Measurements from ENCODE around the gene UBAP1L. TPM values are rescaled to one million over a fixed set of nuclear protein-coding genes. Genes with fewer than 3 reads are reported as not detected.

The UBAP1L gene
- total RNA-seq, 2 donors from 2014 or later, result 5.2 to 6.3 TPM

GRCh38 chr15:65086680-65087111, 28.3 kb downstream of the UBAP1L start:
- Mint-ChIP-seq H3K36me3 (ENCODE audit: insufficient read depth in 2 of 2) (no peaks in the 10 kb centered on the region), H3K9me3 (no peaks in the 10 kb centered on the region), H3K4me1 (ENCODE audit: low read depth) (peaks cover 13% of the 10 kb centered on the region), H3K27me3 (ENCODE audit: low read depth) (peaks cover 21% of the 10 kb centered on the region), H3K27ac (no peak overlapping the region), H3K4me3 (no peak overlapping the region)
- no peak for ATAC-seq (replicated peaks in 1 of 2)
- no peak for DNase-seq

- H3K27ac Mint-ChIP-seq, result no peak overlapping the region
- no peak overlapping the region for H3K4me3 Mint-ChIP-seq
- peaks cover 15% of the 10 kb centered on the region for H3K4me1 Mint-ChIP-seq (ENCODE audit: low read depth)
- H3K27me3 Mint-ChIP-seq (ENCODE audit: low read depth), result peaks cover 21% of the 10 kb centered on the region
- ATAC-seq (replicated peaks in 1 of 2), result peak in 1 of 2 donors; percentile 24
- no peaks in the 10 kb centered on the region for H3K36me3 Mint-ChIP-seq (ENCODE audit: insufficient read depth in 2 of 2)
- no peaks in the 10 kb centered on the region for H3K9me3 Mint-ChIP-seq
- DNase-seq, result peak; percentile 10 to 14
Observed at GRCh38 chr15:65085990-65086679, 28.9 kb downstream of the UBAP1L start.

GRCh38 chr15:65085207-65085753, 29.7 kb downstream of the UBAP1L start:
- DNase-seq, result no peak
- H3K9me3 Mint-ChIP-seq, result no peaks in the 10 kb centered on the region
- no peaks in the 10 kb centered on the region for H3K36me3 Mint-ChIP-seq (ENCODE audit: insufficient read depth in 2 of 2)
- H3K4me3 Mint-ChIP-seq, result no peak overlapping the region
- H3K27me3 Mint-ChIP-seq (ENCODE audit: low read depth), result peaks cover 21% of the 10 kb centered on the region
- no peak overlapping the region for H3K27ac Mint-ChIP-seq
- no peak for ATAC-seq (replicated peaks in 1 of 2)
- H3K4me1 Mint-ChIP-seq (ENCODE audit: low read depth), result peaks cover 15% of the 10 kb centered on the region

- no peak for ATAC-seq (replicated peaks in 1 of 2)
- Mint-ChIP-seq H3K4me1 (ENCODE audit: low read depth) (peaks cover 15% of the 10 kb centered on the region), H3K27me3 (ENCODE audit: low read depth) (peaks cover 21% of the 10 kb centered on the region), H3K36me3 (ENCODE audit: insufficient read depth in 2 of 2) (no peaks in the 10 kb centered on the region), H3K9me3 (no peaks in the 10 kb centered on the region), H3K4me3 (no peak overlapping the region), H3K27ac (no peak overlapping the region)
- no peak for DNase-seq
Observed at GRCh38 chr15:65084500-65085206, 30.3 kb downstream of the UBAP1L start.

- H3K36me3 Mint-ChIP-seq (ENCODE audit: insufficient read depth in 2 of 2), result no peaks in the 10 kb centered on the region
- peaks cover 16% of the 10 kb centered on the region for H3K4me1 Mint-ChIP-seq (ENCODE audit: low read depth)
- H3K27ac Mint-ChIP-seq, result no peak overlapping the region
- no peak for DNase-seq
- ATAC-seq (replicated peaks in 1 of 2), result no peak
- H3K27me3 Mint-ChIP-seq (ENCODE audit: low read depth), result peaks cover 31% of the 10 kb centered on the region
- no peaks in the 10 kb centered on the region for H3K9me3 Mint-ChIP-seq
- H3K4me3 Mint-ChIP-seq, result no peak overlapping the region
Observed at GRCh38 chr15:65083262-65083701, 31.7 kb downstream of the UBAP1L start.

- Mint-ChIP-seq H3K36me3 (ENCODE audit: insufficient read depth in 2 of 2) (no peaks in the 10 kb centered on the region), H3K4me3 (peak overlapping the region; percentile 22 to 42), H3K27ac (no peak overlapping the region), H3K4me1 (ENCODE audit: low read depth) (peaks cover 24% of the 10 kb centered on the region), H3K27me3 (ENCODE audit: low read depth) (peaks cover 39% of the 10 kb centered on the region), H3K9me3 (no peaks in the 10 kb centered on the region)
- ATAC-seq (replicated peaks in 1 of 2), result peak; percentile 49 to 65
- peak; percentile 22 to 30 for DNase-seq
Observed at GRCh38 chr15:65082303-65082953, 32.6 kb downstream of the UBAP1L start.

- ATAC-seq (replicated peaks in 1 of 2), result peak; percentile 61 to 65
- Mint-ChIP-seq H3K27me3 (ENCODE audit: low read depth) (peaks cover 39% of the 10 kb centered on the region), H3K4me1 (ENCODE audit: low read depth) (peaks cover 24% of the 10 kb centered on the region), H3K27ac (no peak overlapping the region), H3K36me3 (ENCODE audit: insufficient read depth in 2 of 2) (no peaks in the 10 kb centered on the region), H3K9me3 (no peaks in the 10 kb centered on the region), H3K4me3 (no peak overlapping the region)
- peak; percentile 12 to 42 for DNase-seq
Observed at GRCh38 chr15:65081758-65082157, 33.2 kb downstream of the UBAP1L start.

- no peak overlapping the region for H3K27ac Mint-ChIP-seq
- peaks cover 24% of the 10 kb centered on the region for H3K4me1 Mint-ChIP-seq (ENCODE audit: low read depth)
- ATAC-seq (replicated peaks in 1 of 2) (no peak), DNase-seq (no peak)
- H3K36me3 Mint-ChIP-seq (ENCODE audit: insufficient read depth in 2 of 2), result no peaks in the 10 kb centered on the region
- H3K27me3 Mint-ChIP-seq (ENCODE audit: low read depth), result peaks cover 41% of the 10 kb centered on the region
- no peaks in the 10 kb centered on the region for H3K9me3 Mint-ChIP-seq
- H3K4me3 Mint-ChIP-seq, result no peak overlapping the region
Observed at GRCh38 chr15:65081270-65081669, 33.7 kb downstream of the UBAP1L start.

GRCh38 chr15:65079580-65079979, 35.4 kb downstream of the UBAP1L start:
- ATAC-seq (replicated peaks in 1 of 2), result no peak
- no peak overlapping the region for H3K27ac Mint-ChIP-seq
- no peaks in the 10 kb centered on the region for H3K36me3 Mint-ChIP-seq (ENCODE audit: insufficient read depth in 2 of 2)
- peaks cover 45% of the 10 kb centered on the region for H3K27me3 Mint-ChIP-seq (ENCODE audit: low read depth)
- no peaks in the 10 kb centered on the region for H3K9me3 Mint-ChIP-seq
- peaks cover 24% of the 10 kb centered on the region for H3K4me1 Mint-ChIP-seq (ENCODE audit: low read depth)
- no peak overlapping the region for H3K4me3 Mint-ChIP-seq
- no peak for DNase-seq

- no peaks in the 10 kb centered on the region for H3K9me3 Mint-ChIP-seq
- H3K27ac Mint-ChIP-seq, result no peak overlapping the region
- H3K36me3 Mint-ChIP-seq (ENCODE audit: insufficient read depth in 2 of 2), result no peaks in the 10 kb centered on the region
- H3K4me1 Mint-ChIP-seq (ENCODE audit: low read depth), result peaks cover 24% of the 10 kb centered on the region
- peak; percentile 64 to 79 for ATAC-seq (replicated peaks in 1 of 2)
- H3K4me3 Mint-ChIP-seq, result peak overlapping the region in 1 of 2 donors; percentile 31
- peaks cover 32% of the 10 kb centered on the region for H3K27me3 Mint-ChIP-seq (ENCODE audit: low read depth)
- peak; percentile 54 to 68 for DNase-seq
Observed at GRCh38 chr15:65077981-65078352, 37.0 kb downstream of the UBAP1L start.

GRCh38 chr15:65077291-65077980, 37.6 kb downstream of the UBAP1L start:
- Mint-ChIP-seq H3K27me3 (ENCODE audit: low read depth) (peaks cover 27% of the 10 kb centered on the region), H3K9me3 (no peaks in the 10 kb centered on the region), H3K4me1 (ENCODE audit: low read depth) (peaks cover 18% of the 10 kb centered on the region), H3K4me3 (peak overlapping the region in 1 of 2 donors; percentile 31), H3K36me3 (ENCODE audit: insufficient read depth in 2 of 2) (no peaks in the 10 kb centered on the region), H3K27ac (no peak overlapping the region)
- DNase-seq (no peak), ATAC-seq (replicated peaks in 1 of 2) (no peak)

GRCh38 chr15:65076486-65077290, 38.3 kb downstream of the UBAP1L start, which contains the start of gene KBTBD13:
Gene KBTBD13 (plus strand): TSS chr15:65076746. CDS start chr15:65076816, 70 bp downstream.
- H3K9me3 Mint-ChIP-seq, result no peaks in the 10 kb centered on the region
- H3K36me3 Mint-ChIP-seq (ENCODE audit: insufficient read depth in 2 of 2), result no peaks in the 10 kb centered on the region
- H3K4me1 Mint-ChIP-seq (ENCODE audit: low read depth), result peaks cover 11% of the 10 kb centered on the region
- peak within 1 kb of the TSS in 1 of 2 donors; percentile 31 for H3K4me3 Mint-ChIP-seq
- H3K27me3 Mint-ChIP-seq (ENCODE audit: low read depth), result peaks cover 25% of the 10 kb centered on the region
- no peak for ATAC-seq (replicated peaks in 1 of 2)
- no peak within 1 kb of the TSS for H3K27ac Mint-ChIP-seq
- no peak for DNase-seq
